CD4-positive, alpha-beta memory T cell (primary cell): Measurements from ENCODE around the gene FGD2. TPM values are rescaled to one million over a fixed set of nuclear protein-coding genes. Genes with fewer than 3 reads are reported as not detected.

ENCODE experiments used
- CTCF ChIA-PET: fragments of 350-600 bp; sonication (Branson Sonifier 250); formaldehyde crosslinking; loops from one replicate; lab custom pipeline; 2021; ENCODE audit warnings: inconsistent platforms; ENCODE audit not compliant: partially characterized antibody; lab: Charles Lee
- POLR2A ChIA-PET: fragments of 350-600 bp; sonication (Branson Sonifier 250); formaldehyde crosslinking; loops from one replicate; lab custom pipeline; 2021; ENCODE audit not compliant: partially characterized antibody; lab: Charles Lee
- DNase-seq, 5 donors: peaks; one replicate each; pipeline versions ENCODE4 v3.0.0 to v3.0.0-alpha.2; 2020 to 2022; ENCODE audit warnings: mixed read lengths in 1 of 5
- H3K27ac ChIP-seq: one replicate; pipeline ENCODE4 v1.7.0; 2013; ENCODE audit warnings: low read depth, low read length
- H3K27me3 ChIP-seq: 2 replicates; pipeline ENCODE4 v1.7.0; 2013; ENCODE audit warnings: mild to moderate bottlenecking, low read length, moderate library complexity; ENCODE audit not compliant: insufficient read depth
- H3K36me3 ChIP-seq: 2 replicates; pipeline ENCODE4 v1.7.0; 2013; ENCODE audit warnings: mild to moderate bottlenecking, low read length, moderate library complexity; ENCODE audit not compliant: insufficient read depth
- H3K4me1 ChIP-seq: 2 replicates; pipeline ENCODE4 v1.7.0; 2013; ENCODE audit warnings: mild to moderate bottlenecking, low read length, moderate library complexity; ENCODE audit not compliant: insufficient read depth
- H3K4me3 ChIP-seq, 2 donors: one replicate each; pipeline ENCODE4 v1.7.0; 2013; ENCODE audit warnings: low read length in 2 of 2, mild to moderate bottlenecking in 1 of 2
- H3K9me3 ChIP-seq, 2 donors: one replicate each; pipeline ENCODE4 v1.7.0; 2013; ENCODE audit warnings: low read length in 2 of 2, control low read depth in 1 of 2; ENCODE audit not compliant: control insufficient read depth in 1 of 2
- H3K27ac Mint-ChIP-seq, 7 donors: one replicate each; pipeline ENCODE4 v1.8.0; 2020 to 2021; ENCODE audit warnings: mixed read lengths in 7 of 7, mild to moderate bottlenecking in 6 of 7, inconsistent platforms in 3 of 7, moderate library complexity in 3 of 7
- H3K27me3 Mint-ChIP-seq, 2 donors: one replicate each; pipeline ENCODE4 v1.8.0; 2020 to 2021; ENCODE audit warnings: mixed read lengths in 2 of 2
- H3K36me3 Mint-ChIP-seq, 2 donors: one replicate each; pipeline ENCODE4 v1.8.0; 2020 to 2021; ENCODE audit warnings: mixed read lengths in 2 of 2, inconsistent platforms in 1 of 2, mild to moderate bottlenecking in 1 of 2
- H3K4me1 Mint-ChIP-seq, 4 donors: one replicate each; pipeline ENCODE4 v1.8.0; 2020 to 2021; ENCODE audit warnings: mixed read lengths in 4 of 4, mild to moderate bottlenecking in 1 of 4
- H3K4me3 Mint-ChIP-seq, 8 donors: one replicate each; pipeline ENCODE4 v1.8.0; 2020 to 2021; ENCODE audit warnings: mixed read lengths in 8 of 8, mild to moderate bottlenecking in 7 of 8, moderate library complexity in 6 of 8, inconsistent platforms in 3 of 8
- H3K9me3 Mint-ChIP-seq, 8 donors: one replicate each; pipeline ENCODE4 v1.8.0; 2020 to 2021; ENCODE audit warnings: mixed read lengths in 8 of 8, mild to moderate bottlenecking in 5 of 8, inconsistent platforms in 3 of 8, moderate library complexity in 1 of 8
- intact Hi-C: fragments of 100-400 bp; cut with micrococcal nuclease; formaldehyde crosslinking; loops from one replicate; pipeline ENCODE4 v1.15.1; 2023
- polyA plus RNA-seq, 2 donors: library from polyadenylated mRNA; unstranded; fragments of 300-500 nt; fragmentation: Illumina TruSeq; gene quantifications; one replicate each; pipeline ENCODE4 v1.2.3, GENCODE V29; 2021
- total RNA-seq, 2 experiments: library from RNA; stranded (reverse); gene quantifications; one replicate each; pipeline ENCODE4 v1.2.3, GENCODE V29; 2021

The FGD2 gene
- total and polyA plus RNA-seq, 4 experiments from 2014 or later, result 0.11 to 1.5 (median 1.4) TPM; not detected in 1

DNA sequence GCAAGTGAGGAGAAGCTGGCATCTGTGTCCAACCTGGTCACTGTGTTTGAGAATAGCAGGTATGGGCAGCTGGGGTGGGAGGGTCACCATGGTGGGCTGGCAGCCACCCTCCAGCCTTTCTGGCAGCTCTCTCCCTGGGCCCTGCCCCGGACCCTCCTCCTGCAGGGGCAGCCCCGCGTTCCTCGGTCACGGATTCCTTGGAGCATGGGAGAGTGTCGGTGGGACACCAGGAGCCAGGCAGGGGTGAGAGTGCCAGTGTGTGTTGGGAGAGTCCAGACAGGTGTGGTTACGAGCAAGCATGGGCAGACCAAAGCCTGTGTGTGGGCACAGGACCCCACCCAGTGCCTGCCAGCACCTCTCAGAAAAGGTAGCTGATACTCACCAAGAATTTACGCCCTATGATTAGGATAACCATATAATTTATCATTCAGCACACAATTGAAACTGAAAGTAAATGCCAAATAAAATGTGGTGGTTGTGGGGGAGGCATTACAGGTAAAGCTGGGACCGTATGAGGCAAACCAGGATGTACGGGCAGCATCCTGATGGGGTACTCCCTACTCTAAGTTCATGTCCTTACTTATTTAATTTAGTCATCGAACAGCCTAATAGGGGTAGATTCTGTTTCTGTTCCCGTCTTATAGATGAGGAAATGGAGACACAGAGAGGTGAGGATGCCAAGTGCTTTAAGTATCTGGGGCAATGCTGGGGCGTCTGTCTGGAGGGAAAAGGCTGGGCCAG is 542 bp downstream of the FGD2 start:
- Histone ChIP-seq H3K27ac (peak overlapping the region; percentile 28), H3K4me3 (peak overlapping the region in 1 of 2 donors; percentile 37), H3K9me3 (no peaks in the 10 kb centered on the region), H3K27me3 (no peaks in the 10 kb centered on the region), H3K36me3 (no peaks in the 10 kb centered on the region), H3K4me1 (peaks cover 17% of the 10 kb centered on the region)
- ChIA-PET POLR2A (interaction anchor here (0.7 to 2.2 kb wide), 5 partner anchors 10 to 120 kb away, joined by 3 to 13 read pairs (median 3); partner anchors contain the start of genes C6orf89 and MTCH1), CTCF (interaction anchor here (0.7 to 3.6 kb wide), 9 partner anchors 10 to 476 kb away, joined by 3 to 39 read pairs (median 4); partner anchors contain the start of gene MTCH1)
- Mint-ChIP-seq H3K4me3 (peak overlapping the region; percentile 52 to 87 (median 82)), H3K9me3 (no peaks in the 10 kb centered on the region), H3K27me3 (no peaks in the 10 kb centered on the region), H3K27ac (peak overlapping the region; percentile 0 to 92 (median 85)), H3K36me3 (no peaks in the 10 kb centered on the region), H3K4me1 (peaks cover 9 to 25% (median 17%) of the 10 kb centered on the region in 4 donors)
- intact Hi-C loops, result no loop called here
- DNase-seq, result peak in 2 of 5 donors; percentile 10 to 14

- H3K27me3 ChIP-seq, result no peaks in the 10 kb centered on the region
- intact Hi-C loops, result no loop called here
- peaks cover 17% of the 10 kb centered on the region for H3K4me1 ChIP-seq
- no peaks in the 10 kb centered on the region for H3K27me3 Mint-ChIP-seq
- no peaks in the 10 kb centered on the region for H3K36me3 Mint-ChIP-seq
- H3K36me3 ChIP-seq, result no peaks in the 10 kb centered on the region
- peaks cover 9 to 25% (median 17%) of the 10 kb centered on the region in 4 donors for H3K4me1 Mint-ChIP-seq
- peak overlapping the region in 2 of 8 donors; percentile 85 to 87 for H3K4me3 Mint-ChIP-seq
- ChIA-PET CTCF (interaction anchor here (1.0 to 3.6 kb wide), 10 partner anchors 9 to 241 kb away, joined by 3 to 39 read pairs (median 4); partner anchors contain the start of gene MTCH1), POLR2A (interaction anchor here (1.0 to 2.2 kb wide), 2 partner anchors 10 to 21 kb away, joined by 3 to 13 read pairs; partner anchors contain the start of gene MTCH1)
- no peaks in the 10 kb centered on the region for H3K9me3 ChIP-seq
- H3K27ac Mint-ChIP-seq, result peak overlapping the region in 4 of 7 donors; percentile 74 to 92 (median 88)
- H3K9me3 Mint-ChIP-seq, result no peaks in the 10 kb centered on the region
- no peak overlapping the region for H3K4me3 ChIP-seq
- DNase-seq, result no peak
- peak overlapping the region; percentile 28 for H3K27ac ChIP-seq
Measured at GRCh38 chr6:37006793-37007339, 1.4 kb downstream of the FGD2 start.

- H3K9me3 ChIP-seq, result no peaks in the 10 kb centered on the region
- CTCF ChIA-PET, result interaction anchor here (1.0 to 3.6 kb wide), 7 partner anchors 11 to 242 kb away, joined by 3 to 39 read pairs (median 7); no protein-coding TSS in a partner anchor
- Mint-ChIP-seq H3K9me3 (no peaks in the 10 kb centered on the region), H3K4me1 (peaks cover 7 to 25% (median 17%) of the 10 kb centered on the region in 4 donors), H3K4me3 (peak overlapping the region in 3 of 8 donors; percentile 30 to 57 (median 35)), H3K27me3 (no peaks in the 10 kb centered on the region), H3K36me3 (no peaks in the 10 kb centered on the region), H3K27ac (peak overlapping the region in 5 of 7 donors; percentile 25 to 77 (median 37))
- H3K4me1 ChIP-seq, result peaks cover 17% of the 10 kb centered on the region
- H3K27me3 ChIP-seq, result no peaks in the 10 kb centered on the region
- H3K4me3 ChIP-seq, result no peak overlapping the region
- no peak for DNase-seq
- H3K36me3 ChIP-seq, result no peaks in the 10 kb centered on the region
- H3K27ac ChIP-seq, result no peak overlapping the region
- POLR2A ChIA-PET, result interaction anchor here (2.2 kb wide), 1 partner anchor 21 kb away, joined by 13 read pairs; the partner anchor contains the start of gene MTCH1
- intact Hi-C loops, result no loop called here
Measured at GRCh38 chr6:37007340-37008043, 2.0 kb downstream of the FGD2 start.

DNA sequence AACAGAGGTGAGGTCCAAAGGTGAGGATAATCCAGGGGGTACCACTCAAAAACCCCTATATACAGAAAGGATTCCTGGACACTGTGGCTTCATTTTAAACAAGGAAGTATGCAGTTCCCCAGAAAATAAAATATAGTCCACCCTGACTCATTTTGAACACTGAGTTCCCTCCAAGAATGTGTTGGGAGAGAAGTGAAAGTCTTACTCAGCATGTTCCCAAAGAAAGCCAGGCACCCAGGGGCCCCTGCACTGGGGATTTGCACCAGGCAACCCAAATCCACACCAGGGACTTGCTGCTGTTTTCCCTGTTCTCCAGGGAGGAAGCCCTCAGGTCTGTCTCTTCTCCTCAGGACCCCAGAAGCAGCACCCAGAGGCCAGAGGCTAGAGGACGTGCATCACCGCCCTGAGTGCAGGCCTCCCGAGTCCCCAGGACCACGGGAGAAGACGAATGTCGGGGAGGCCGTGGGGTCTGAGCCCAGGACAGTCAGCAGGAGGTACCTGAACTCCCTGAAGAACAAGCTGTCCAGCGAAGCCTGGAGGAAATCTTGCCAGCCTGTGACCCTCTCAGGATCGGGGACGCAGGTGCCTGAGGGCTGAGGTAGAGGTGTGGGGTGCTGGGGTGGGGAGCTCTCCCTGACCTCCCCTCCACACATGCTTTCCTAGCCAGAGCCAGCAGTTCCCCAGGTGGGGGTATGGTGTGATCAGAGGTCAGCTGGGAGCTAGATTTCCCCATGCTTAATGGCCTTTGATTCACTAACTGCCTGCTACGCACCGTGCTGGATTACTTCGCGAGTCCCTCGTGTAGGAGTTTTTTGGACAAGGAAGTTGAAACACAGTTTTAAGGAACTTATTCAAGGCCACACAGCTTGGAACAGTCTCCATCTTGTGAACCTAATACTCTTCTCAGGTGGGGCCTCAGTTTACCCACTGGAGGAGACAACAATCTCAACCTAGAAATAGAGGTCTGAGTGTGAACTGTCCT is 3.3 kb downstream of the FGD2 start:
- no peak overlapping the region for H3K4me3 ChIP-seq
- no peak overlapping the region for H3K27ac Mint-ChIP-seq
- DNase-seq, result no peak
- no peaks in the 10 kb centered on the region for H3K27me3 ChIP-seq
- H3K9me3 Mint-ChIP-seq, result no peaks in the 10 kb centered on the region
- no peaks in the 10 kb centered on the region for H3K27me3 Mint-ChIP-seq
- H3K36me3 ChIP-seq, result no peaks in the 10 kb centered on the region
- H3K4me3 Mint-ChIP-seq, result no peak overlapping the region
- H3K4me1 Mint-ChIP-seq, result peaks cover 7 to 25% (median 17%) of the 10 kb centered on the region in 4 donors
- POLR2A ChIA-PET, result no interaction called here
- no peak overlapping the region for H3K27ac ChIP-seq
- H3K9me3 ChIP-seq, result no peaks in the 10 kb centered on the region
- no peaks in the 10 kb centered on the region for H3K36me3 Mint-ChIP-seq
- peaks cover 17% of the 10 kb centered on the region for H3K4me1 ChIP-seq
- CTCF ChIA-PET, result interaction anchor here (1.0 to 1.4 kb wide), 2 partner anchors 9 to 124 kb away, joined by 3 to 5 read pairs; no protein-coding TSS in a partner anchor
- intact Hi-C loops, result no loop called here

DNA sequence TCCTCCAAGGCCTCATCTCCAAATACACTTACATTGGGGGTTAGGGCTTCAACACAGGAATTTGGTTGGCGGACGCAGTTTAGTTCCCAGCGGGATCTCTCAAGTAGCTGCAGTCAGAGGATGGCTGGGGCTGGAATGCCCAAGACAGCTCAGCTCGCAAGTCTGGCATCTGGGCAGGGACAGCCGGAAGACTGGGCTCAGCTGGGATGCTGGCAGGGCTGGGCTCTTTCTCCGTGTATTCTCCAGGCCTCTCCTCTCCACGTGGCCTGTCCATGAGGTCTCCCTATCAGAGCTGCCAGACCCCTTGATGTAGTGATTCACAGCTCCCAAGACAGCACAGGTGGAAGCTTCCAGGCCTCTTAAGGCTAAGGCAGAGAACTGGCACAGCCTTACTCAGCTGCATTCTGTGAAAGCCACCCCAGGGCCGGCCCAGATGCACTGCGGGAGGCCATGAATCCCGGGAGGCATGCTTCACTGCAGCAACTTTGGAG is 5.0 kb downstream of the FGD2 start:
- Histone ChIP-seq H3K4me3 (no peak overlapping the region), H3K36me3 (no peaks in the 10 kb centered on the region), H3K27me3 (no peaks in the 10 kb centered on the region), H3K27ac (no peak overlapping the region), H3K9me3 (no peaks in the 10 kb centered on the region), H3K4me1 (peaks cover 15% of the 10 kb centered on the region)
- peaks cover 7 to 24% (median 17%) of the 10 kb centered on the region in 4 donors for H3K4me1 Mint-ChIP-seq
- intact Hi-C loops, result no loop called here
- H3K36me3 Mint-ChIP-seq, result no peaks in the 10 kb centered on the region
- POLR2A ChIA-PET, result interaction anchor here (1.1 kb wide), 1 partner anchor 25 kb away, joined by 4 read pairs; the partner anchor contains the start of gene MTCH1
- H3K27me3 Mint-ChIP-seq, result no peaks in the 10 kb centered on the region
- no peak overlapping the region for H3K27ac Mint-ChIP-seq
- H3K4me3 Mint-ChIP-seq, result no peak overlapping the region
- no peak for DNase-seq
- no peaks in the 10 kb centered on the region for H3K9me3 Mint-ChIP-seq
- CTCF ChIA-PET, result interaction anchor here (0.8 kb wide), 1 partner anchor 125 kb away, joined by 3 read pairs; no protein-coding TSS in a partner anchor
